GM19099 (cell line): Measurements from ENCODE around the gene ZNF737.

ENCODE experiments used
- POLR2A ChIP-seq: IDR thresholded peaks from 3 replicates; pipeline ENCODE4 v1.6.1; 2011; ENCODE audit warnings: low read depth; ENCODE audit not compliant: insufficient read length; ENCODE audit errors: extremely low read depth

The ZNF737 gene

DNA sequence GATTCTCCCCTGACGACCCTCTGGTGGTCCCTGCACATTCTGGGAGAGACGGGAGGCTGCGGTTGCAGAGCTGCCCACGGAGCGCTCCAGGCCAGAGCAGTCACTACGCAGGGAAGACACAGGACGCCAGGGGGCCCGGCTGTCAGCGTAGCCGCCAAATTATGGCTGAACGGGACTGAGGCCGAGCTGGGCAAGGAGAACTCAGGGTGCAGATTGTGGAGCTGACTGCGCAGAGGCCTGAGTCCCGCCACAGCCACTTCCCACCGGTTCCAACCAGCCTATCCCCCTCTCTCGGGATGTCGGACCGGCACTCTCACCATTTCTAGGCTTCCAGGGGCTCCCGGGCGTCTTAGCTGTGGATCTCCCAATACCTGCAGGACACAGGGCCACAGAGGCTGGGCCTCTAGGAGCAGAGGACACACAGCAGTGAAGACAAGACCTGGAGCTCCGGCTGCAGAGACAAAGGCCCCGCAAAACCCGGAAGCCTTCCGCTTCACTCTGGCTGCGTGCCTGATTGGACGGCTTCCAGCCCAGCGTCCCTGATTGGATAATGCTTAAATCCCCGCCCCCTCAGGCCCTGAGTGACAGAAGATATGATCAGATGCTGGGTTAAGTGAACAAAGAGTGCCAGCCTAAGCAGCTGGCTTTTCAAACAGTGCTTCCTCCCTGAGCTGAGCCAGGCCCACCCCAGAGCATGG lies at the start of gene ZNF737:
ZNF737 (minus strand) TSS at position 461 of the 698 bp plus-strand sequence; CDS start at position 320, 141 bp downstream.
- TF ChIP-seq POLR2A, result peak; percentile 76

DNA sequence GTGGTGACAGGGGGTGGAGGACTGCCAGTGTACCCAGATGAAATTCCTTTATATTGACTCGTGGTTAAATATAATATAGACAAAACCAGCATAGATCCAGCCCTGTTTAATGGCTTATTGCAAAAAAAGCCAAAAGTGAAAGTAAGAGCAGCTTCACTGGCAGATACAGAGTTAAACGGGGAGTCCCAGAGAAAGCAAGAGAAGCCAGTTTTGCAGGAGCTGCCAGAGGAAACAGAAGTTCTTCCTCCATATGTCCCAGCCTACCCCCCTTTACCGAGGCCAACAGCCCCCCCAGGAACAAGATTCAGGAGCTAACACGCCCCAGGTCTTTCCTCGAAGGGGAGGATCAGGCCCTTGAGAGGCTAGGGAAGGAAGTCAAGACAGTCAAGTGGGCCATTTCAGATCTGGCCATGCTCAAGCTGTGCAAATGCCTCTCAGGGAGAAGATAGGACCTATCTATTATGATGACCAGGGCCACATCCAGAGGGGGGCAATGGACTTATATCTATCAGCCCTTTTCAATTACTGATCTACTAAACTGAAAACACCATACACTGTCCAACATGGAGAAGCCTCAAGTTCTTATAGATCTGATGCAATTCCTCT lies 47.2 kb upstream of the ZNF737 start:
- TF ChIP-seq POLR2A, result no peak

DNA sequence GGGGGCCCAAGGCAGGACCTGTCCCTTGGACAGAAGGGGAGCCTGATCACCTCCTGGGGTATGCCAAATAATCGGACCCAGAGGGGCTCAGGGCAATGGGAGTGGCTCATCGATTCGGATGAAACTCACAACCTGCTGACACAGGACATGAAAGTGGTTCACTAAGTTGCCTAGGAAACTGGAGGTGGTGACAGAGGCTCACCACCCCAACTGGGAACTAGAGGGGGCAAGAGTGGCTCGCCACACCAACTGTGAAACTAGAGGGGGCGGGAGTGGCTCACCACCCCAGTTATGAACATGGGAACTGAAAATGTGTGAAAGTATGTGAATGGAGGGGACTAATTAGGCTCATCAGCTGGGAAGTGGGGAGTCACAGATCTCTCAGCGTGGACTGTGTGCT lies 46.3 kb upstream of the ZNF737 start:
- TF ChIP-seq POLR2A, result no peak

DNA sequence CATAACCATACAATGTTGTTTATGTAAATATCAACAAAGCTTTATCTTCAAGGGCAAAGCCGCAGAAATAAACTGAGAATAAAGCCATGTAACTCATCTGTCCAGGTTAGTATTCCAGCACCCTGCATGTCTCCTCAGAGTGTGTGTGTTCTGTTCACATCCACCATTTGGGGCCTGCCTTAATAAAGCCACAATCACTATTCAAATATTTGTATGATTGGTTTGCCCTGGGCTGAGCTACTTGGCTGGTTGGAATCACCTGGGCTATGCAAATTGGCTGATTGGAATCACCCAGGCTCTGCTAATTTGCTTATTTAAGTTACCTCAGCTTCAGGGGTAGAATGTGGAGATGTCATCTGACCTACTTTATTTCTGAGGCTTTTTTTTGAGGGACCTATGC lies 42.4 kb upstream of the ZNF737 start:
- TF ChIP-seq POLR2A, result no peak

DNA sequence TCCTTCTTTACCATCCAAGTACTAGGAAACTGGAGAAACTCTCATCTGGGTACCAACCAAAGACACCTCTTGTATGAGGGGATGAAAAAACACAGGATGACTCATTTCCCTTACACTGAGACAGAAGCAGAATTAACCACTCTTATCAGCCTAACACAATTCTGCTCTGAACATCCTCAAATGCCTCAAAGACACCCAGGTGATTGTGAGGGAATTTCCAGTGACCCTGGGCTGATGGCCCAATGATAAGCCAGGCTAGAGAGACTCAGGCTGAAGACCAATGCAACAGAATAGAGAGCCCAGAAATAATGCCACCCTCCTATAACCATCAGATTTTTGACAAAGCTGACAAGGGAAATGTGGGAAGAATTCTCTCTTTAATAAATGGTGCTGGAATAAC lies 7.0 kb downstream of the ZNF737 start:
- no peak for TF ChIP-seq POLR2A

DNA sequence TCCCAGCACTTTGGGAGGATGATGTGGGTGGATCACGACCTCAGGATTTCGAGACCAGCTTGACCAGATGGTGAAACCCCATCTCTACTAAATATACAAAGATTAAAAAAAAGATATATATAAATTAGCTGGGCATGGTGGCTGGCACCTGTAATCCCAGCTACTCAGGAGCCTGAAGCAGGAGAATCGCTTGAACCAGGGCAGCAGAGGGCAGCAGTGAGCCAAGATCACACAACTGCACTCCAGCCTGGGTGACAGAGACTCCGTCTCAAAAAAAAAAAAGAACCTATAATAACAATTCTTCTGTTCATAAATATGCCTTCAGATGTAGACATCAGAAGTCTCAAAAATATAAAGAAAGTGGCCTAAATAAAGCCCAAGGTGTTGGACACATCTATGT lies 7.6 kb downstream of the ZNF737 start:
- no peak for TF ChIP-seq POLR2A

DNA sequence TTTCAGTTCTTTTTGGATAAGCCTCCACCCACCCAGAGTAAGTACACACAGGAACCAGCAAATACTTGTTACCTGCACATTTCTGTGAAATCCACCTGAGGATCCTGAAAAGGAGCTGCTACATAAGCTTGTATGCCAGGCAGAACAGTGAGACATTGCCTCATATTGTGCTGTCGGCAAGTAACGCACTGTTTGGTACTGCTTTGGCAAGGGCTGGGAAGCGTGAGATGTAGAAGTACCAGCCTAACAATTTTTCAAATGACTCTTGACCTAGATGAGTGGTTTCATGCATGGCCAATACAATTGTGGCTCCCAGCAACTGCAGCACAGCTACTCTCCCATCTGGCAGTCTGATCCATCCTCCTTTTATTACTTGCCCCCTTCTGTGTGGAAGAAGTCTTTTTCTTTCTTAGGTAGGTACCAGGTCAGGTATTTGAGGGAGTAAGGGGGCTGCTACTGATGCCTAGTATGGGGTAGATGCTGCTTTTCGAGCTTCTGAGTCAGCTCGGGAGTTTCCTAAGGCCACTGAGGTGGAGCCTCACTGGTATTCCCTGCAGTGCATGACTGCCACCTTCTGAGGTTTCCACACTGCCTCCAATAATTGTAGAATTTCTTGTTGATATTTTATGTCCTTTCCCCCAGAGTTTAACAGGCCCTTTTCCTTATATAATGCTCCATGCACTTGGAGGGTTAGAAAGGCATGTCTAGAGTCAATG lies 52.2 kb downstream of the ZNF737 start:
- no peak for TF ChIP-seq POLR2A

DNA sequence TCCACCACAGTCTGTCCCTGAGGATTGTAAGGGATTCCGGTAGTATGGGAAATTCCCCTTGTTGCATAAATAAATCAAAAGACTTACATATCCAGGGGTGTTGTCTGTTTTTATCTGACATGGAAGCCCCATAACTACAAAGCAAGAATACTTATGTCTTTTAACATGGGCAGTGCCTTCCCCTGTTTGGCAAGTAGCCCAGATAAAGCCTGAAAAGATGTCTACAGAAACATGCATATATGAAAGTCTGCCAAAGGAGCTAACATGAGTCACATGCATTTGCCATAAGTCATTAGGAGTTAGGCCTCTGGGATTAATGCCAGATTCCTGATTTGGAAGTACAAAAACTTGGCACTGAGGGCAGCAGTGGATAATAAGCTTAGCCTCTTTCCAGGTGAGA lies 62.1 kb downstream of the ZNF737 start:
- no peak for TF ChIP-seq POLR2A
